DMS53 treated with DMSO at 0.1 percent for 48 hours (cell line): ENCODE data around the gene HCFC1R1.
"Not testable (repeated sequence)": the region's sequence is repeated elsewhere in the genome, so short reads cannot be mapped to it uniquely, and the experiment has no call there.

Experiments
- DNase-seq: peaks from one replicate; lab custom pipeline; 2025; ENCODE audit not compliant: unreplicated experiment; lab: John Stamatoyannopoulos, UW

The HCFC1R1 gene

GRCh38 chr16:3023669-3024478, at the start of gene HCFC1R1, which contains the start of gene THOC6:
HCFC1R1 (minus strand) TSS chr16:3023942; CDS start chr16:3023941, 1 bp downstream.
THOC6 (plus strand) TSS chr16:3024035; CDS start chr16:3024327, 292 bp downstream.
- peak; percentile 90 for DNase-seq

DNA sequence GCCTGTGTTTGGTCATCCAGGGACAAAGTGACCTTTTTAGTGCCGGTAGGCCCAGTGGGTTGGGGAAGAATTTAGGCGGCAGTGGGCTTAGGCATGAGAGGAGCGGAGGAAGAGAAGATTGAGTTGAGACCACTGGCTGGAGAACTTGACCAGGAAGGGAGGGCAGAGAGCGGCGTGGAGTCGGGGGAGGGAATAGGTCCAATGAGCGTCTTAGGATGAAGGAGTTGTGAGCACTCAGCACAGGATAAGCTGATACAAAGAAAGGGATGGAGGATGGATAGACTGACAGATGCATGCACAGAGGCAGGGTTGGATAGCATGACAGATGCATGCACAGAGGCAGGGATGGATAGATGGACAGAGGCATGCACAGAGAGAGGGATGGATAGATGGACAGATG, 49.7 kb upstream of the HCFC1R1 start:
- no peak for DNase-seq

DNA sequence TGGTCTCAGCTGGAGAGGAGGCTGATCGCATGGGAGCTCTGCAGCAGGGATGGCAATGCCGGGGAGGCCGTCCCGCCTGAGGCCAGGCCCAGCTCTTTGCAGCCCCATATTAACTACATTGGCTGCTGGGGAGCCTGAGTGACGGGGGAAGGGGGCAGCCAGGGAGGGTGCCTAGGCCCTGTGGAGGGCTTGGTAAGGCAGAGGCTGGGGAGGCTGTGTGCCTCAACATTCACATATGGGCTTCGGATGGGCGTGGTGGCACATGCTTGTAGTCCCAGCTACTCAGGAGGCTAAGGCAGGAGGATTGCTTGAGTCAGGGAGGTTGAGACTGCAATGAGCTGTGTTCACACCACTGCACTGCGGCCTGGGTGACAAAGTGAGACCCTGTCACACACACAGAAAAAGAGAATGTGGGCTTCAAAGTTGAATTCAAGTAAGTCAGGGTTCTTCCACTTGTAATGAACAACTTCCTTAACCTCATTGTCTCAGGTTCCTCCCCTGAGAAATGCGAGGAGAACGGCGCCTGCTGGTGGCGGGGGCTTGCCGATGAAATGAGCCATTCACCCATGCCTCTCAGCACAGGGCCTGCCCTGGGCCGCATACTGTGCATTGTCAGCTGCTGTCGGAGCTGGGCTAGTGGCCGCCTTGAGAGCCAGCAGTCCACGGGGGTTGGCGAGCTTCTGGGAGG, 49.0 kb upstream of the HCFC1R1 start:
- not testable (repeated sequence) for DNase-seq

- DNase-seq: not testable (repeated sequence)
These were observed 48.4 kb upstream of the HCFC1R1 start for GRCh38 chr16:3072148-3072547.

DNA sequence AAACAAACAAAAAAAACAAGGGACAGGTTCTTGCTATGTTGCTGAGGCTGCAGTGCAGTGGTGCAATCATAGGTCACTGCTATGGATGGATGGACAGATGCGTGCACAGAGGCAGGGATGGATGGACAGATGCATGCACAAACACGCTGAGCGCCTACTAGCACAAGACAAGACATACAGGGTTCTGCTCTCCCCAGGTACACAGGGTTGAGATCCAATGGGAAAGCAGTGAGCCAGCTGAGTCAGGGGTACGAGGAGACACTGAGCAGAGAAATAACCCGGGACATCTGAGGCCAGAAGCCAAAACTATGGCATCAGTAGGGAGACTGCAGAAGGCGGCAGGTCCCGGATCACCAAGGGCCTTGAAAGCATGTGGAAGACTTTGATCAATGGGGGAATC, 47.9 kb upstream of the HCFC1R1 start:
- DNase-seq: no peak

DNA sequence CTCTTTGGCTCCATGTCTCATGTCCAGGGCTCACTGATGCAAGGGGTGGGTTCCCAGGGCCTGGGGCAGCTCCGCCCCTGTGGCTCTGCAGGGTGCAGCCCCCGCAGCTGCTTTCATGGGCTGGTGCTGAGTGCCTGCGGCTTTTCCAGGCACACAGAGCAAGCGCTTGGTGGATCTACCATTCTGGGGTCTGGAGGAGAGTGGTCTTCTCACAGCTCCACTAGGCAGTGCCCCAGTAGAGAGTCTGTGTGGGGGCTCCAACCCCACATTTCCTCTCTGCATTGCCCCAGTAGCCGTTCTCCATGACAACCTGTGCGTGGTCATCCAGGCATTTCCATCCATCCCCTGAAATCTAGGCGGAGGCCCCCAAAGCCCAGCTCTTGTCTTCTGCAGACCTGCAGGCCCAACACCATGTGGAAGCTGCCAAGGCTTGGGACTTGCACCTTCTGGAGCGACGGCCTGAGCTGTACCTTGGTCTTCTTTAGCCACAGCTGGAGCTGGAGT, 46.9 kb upstream of the HCFC1R1 start:
- no peak for DNase-seq

GRCh38 chr16:3069146-3069545, 45.4 kb upstream of the HCFC1R1 start:
- DNase-seq: not testable (repeated sequence)

DNA sequence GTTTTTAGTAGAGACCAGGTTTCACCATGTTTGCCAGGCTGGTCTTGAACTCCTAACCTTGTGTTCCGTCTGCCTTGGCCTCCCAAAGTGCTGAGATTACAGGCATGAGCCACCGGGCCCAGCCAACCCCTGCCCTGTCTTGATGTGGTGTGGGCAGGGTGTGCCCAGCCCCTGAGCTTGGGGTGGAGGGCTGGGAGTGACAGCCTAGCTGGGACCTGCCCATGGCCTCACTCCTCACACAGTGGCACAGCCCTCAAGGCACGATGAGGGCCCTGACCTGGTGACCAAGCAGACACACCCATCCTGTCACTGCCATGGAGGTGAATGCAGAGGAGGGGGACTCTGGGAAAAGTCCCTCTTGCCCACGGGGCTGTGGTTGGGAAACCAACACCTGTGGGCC, 44.7 kb upstream of the HCFC1R1 start:
- no peak for DNase-seq

DNA sequence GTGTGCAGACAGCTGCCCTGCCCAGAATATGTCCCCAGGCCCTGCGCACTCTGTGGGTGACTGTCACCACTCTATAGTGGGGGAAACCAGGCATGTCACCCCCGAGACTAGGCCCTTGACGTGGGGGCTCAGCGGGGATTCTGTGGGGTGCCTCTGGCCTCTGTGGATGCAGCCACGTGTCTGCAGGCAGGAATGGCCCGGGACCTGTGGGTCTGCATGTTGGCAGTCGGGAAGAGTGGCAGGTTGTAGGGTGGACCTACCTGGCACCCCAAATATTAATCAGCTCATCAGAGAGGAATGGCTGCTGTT, 42.7 kb upstream of the HCFC1R1 start:
- no peak for DNase-seq

DNA sequence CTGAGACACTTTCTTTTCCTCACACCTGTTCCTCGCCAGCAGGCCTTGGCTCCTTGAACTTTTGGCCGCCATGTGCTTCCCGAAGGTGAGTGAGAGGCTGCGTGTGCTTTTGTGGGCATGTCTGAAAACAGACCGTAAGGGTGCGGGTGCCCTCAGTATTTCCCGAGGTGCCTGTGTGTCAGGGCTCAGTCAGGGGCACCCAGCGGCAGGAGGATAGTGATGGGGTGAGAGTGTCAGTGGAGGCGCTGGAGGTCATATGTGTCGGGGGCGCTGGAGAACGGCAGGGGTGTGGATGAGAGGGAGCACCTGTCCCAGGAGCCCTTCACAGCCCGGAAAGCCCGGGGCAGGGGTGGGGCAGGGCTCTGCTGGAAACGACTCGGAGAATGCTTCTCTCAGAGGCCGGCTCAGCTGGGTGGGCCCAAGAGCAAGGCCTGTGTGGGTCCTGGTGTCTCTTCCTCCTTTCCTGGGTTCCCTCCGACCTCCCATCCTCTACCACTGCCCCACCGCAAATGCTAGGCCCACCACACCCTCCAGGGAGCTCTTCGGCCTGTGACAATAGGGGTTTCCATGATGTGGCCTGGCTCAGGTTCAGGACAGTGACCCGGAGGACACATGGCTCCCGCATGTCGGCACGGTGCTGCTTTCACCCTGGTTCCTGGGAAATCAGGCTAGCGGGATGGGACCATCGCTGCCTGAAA, 42.1 kb upstream of the HCFC1R1 start:
- DNase-seq: no peak

- no peak for DNase-seq
These were observed 41.5 kb upstream of the HCFC1R1 start, which contains the start of gene IL32 for GRCh38 chr16:3065069-3065741. IL32 (plus strand) TSS chr16:3065640; CDS start chr16:3065812, 172 bp downstream.

GRCh38 chr16:3063625-3064386, 40.1 kb upstream of the HCFC1R1 start:
- no peak for DNase-seq

- DNase-seq: no peak
These were observed 38.8 kb upstream of the HCFC1R1 start for GRCh38 chr16:3062553-3062952.

GRCh38 chr16:3060339-3061127, 36.8 kb upstream of the HCFC1R1 start:
- DNase-seq: no peak

DNA sequence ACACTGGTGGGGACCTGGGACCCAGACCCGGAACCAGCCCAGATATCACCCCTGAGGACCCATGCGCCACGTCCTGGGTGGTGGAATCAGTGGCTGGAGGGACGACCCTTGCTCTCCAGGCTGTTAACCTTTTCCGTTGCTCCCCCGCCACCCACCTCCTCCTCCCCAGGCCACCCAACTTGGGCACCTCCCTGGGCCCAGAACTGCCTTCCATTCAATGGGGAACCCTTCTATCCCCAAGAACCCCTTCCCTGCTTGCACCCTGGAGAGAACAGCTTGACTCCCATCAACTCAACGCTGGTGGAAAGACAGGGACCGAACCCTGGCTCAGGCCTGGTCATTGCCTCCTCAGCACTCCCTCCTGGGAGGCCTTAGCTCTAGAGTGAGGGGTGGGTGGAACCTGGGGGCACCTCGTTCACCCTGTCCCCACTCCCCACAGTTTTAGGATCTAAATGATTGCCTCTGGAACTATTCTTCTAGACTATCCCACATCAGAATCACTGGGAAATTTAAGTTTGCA, 36.0 kb upstream of the HCFC1R1 start:
- DNase-seq: no peak

DNA sequence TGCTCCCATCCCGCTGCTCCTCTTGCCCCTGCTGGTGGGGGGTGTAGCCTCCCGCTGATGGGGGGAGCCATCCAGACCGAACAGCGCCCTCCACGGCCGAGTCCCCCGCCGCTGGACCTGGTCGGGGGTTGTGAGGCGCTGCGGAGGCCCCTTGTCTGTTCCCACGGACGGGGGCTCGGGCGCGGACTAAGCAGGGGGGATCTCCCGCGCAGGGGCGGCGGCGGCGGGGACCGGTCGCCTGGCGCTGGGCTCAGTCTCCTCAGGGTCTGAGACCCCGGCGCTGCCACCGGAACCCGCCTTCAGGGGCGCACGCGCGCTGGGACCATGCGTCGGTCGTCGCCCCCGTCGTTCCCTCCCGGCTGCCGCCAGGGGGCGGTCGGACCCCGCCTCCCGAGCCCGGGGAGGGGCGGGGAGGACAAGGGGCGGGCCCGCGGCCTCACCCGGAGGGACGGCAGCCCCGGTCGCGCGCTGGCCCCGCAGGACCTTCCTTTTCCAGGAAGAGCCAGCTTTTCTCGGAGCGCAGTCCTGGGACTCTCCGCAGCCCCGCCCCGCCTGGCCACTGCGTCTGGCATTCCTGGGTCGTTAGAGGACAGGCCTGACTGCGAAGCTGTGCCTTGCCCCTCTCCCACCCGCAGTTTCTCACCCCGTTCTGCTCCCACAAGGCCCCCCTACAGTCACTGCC, 35.4 kb upstream of the HCFC1R1 start:
- DNase-seq: peak; percentile 32

DNA sequence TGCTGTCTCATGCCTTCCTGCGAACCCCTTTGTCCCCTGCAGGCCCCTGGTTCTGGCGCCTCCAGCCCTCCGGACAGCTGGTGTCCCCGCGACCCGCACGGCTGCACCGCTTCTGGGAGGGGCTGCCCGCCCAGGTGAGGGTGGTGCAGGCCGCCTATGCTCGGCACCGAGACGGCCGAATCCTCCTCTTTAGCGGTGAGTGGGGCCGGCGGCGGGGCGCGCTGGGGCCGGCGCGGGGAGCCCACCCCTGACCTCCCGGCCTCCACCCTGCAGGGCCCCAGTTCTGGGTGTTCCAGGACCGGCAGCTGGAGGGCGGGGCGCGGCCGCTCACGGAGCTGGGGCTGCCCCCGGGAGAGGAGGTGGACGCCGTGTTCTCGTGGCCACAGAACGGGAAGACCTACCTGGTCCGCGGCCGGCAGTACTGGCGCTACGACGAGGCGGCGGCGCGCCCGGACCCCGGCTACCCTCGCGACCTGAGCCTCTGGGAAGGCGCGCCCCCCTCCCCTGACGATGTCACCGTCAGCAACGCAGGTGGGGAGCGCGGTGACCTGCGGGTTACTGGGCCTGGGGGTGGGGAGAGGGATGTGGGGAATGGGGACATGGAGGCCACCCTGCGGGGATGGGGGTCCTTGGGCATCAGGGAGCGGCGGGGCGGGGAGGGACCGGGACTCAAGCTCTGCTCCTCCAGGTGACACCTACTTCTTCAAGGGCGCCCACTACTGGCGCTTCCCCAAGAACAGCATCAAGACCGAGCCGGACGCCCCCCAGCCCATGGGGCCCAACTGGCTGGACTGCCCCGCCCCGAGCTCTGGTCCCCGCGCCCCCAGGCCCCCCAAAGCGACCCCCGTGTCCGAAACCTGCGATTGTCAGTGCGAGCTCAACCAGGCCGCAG, 34.6 kb upstream of the HCFC1R1 start:
- DNase-seq: no peak
